Stimulated activated CD8-positive, alpha-beta memory T cell treated with anti-CD3 and anti-CD28 coated beads, Interleukin-12 subunit alpha, Interleukin-12 subunit beta, amount 100 ng/mL, for 24 hours (primary cell): ENCODE measurements around the gene PAPPA2.
"Not testable (repeated sequence)": the region's sequence is repeated elsewhere in the genome, so short reads cannot be mapped to it uniquely, and the experiment has no call there.

ENCODE experiments used
- DNase-seq: peaks from one replicate; pipeline ENCODE4 v3.0.0-alpha.2; 2020; ENCODE audit errors: extremely low read depth

PAPPA2 gene

GRCh38 chr1:176552217-176552991 lies 89.4 kb downstream of the PAPPA2 start:
- DNase-seq = no peak

GRCh38 chr1:176552999-176553398 lies 90.0 kb downstream of the PAPPA2 start:
- no peak for DNase-seq

GRCh38 chr1:176556288-176556687 lies 93.3 kb downstream of the PAPPA2 start:
- DNase-seq = no peak

- DNase-seq = no peak
These were observed 94.7 kb downstream of the PAPPA2 start for GRCh38 chr1:176557543-176558258.

- no peak for DNase-seq
These were observed 95.6 kb downstream of the PAPPA2 start for GRCh38 chr1:176558561-176558960.

- DNase-seq = no peak
These were observed 96.5 kb downstream of the PAPPA2 start for GRCh38 chr1:176559474-176559873.

- no peak for DNase-seq
These were observed 96.9 kb downstream of the PAPPA2 start for GRCh38 chr1:176559878-176560277.

GRCh38 chr1:176560681-176561080 lies 97.7 kb downstream of the PAPPA2 start:
- no peak for DNase-seq

GRCh38 chr1:176561761-176562160 lies 98.8 kb downstream of the PAPPA2 start:
- not testable (repeated sequence) for DNase-seq

GRCh38 chr1:176566004-176566975 lies 103.3 kb downstream of the PAPPA2 start:
- no peak for DNase-seq

- DNase-seq = no peak
These were observed 104.3 kb downstream of the PAPPA2 start for GRCh38 chr1:176567190-176567794.

GRCh38 chr1:176568185-176568584 lies 105.2 kb downstream of the PAPPA2 start:
- no peak for DNase-seq

- no peak for DNase-seq
These were observed 111.8 kb downstream of the PAPPA2 start for GRCh38 chr1:176574756-176575155.

GRCh38 chr1:176575991-176576390 lies 113.0 kb downstream of the PAPPA2 start:
- DNase-seq = no peak

- no peak for DNase-seq
These were observed 113.7 kb downstream of the PAPPA2 start for GRCh38 chr1:176576670-176577069.

- DNase-seq = no peak
These were observed 114.7 kb downstream of the PAPPA2 start for GRCh38 chr1:176577646-176578197.

GRCh38 chr1:176579087-176579486 lies 116.1 kb downstream of the PAPPA2 start:
- no peak for DNase-seq

GRCh38 chr1:176595217-176595616 lies 132.2 kb downstream of the PAPPA2 start:
- no peak for DNase-seq

GRCh38 chr1:176601348-176601747 lies 138.4 kb downstream of the PAPPA2 start:
- no peak for DNase-seq

- DNase-seq = no peak
These were observed 139.5 kb downstream of the PAPPA2 start for GRCh38 chr1:176602388-176603004.

- DNase-seq = no peak
These were observed 140.7 kb downstream of the PAPPA2 start for GRCh38 chr1:176603696-176604095.
